ENCODE data around the gene IL7R.
"Not testable (repeated sequence)": the region's sequence is repeated elsewhere in the genome, so short reads cannot be mapped to it uniquely, and the experiment has no call there.

IL7R gene

DNA sequence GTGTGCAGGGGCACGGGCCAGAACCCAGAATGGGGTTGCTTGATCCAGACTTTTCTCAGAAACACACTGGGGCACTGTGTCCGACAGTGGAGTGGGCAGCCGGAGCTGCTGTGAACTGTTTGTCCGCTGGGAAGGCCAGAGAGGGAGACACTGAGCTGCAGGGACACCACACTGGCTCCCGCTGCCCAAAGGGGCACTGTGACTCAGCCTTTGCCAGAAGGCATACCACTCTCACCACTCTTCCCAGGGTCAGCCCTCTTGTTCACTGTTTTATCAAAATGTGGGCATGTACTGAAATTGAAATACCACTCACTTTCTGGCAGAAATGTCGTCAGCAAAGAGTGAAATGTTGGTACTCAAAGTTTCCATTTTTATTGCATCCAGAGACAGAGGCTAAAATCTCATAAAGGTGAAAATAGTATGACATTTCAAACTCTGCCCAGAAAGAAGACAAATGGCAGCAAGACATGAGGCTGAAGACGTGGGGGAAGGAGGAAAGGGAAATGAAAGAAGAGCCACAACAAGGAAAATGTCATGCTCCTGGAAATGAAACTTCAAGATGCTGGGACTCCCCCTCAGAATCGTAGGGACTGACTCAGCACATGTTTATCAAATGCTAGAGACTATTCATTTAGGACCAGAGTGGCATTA, 4.5 kb upstream of the IL7R start:
- intact Hi-C loops (cut with micrococcal nuclease): no loop called here
- Mint-ChIP-seq H3K4me1 (ENCODE audit: low read depth) (peaks cover 34% of the 10 kb centered on the region), H3K36me3 (ENCODE audit: low read depth) (no peaks in the 10 kb centered on the region), H3K9me3 (peaks cover 18% of the 10 kb centered on the region), H3K27me3 (peaks cover 11% of the 10 kb centered on the region), H3K4me3 (no peak overlapping the region), H3K27ac (no peak overlapping the region)

- intact Hi-C loops (cut with micrococcal nuclease): no loop called here
- H3K27ac Mint-ChIP-seq: no peak overlapping the region
Measured at GRCh38 chr5:35852773-35853172, 3.9 kb upstream of the IL7R start.

GRCh38 chr5:35853631-35854030, 3.1 kb upstream of the IL7R start:
- peaks cover 34% of the 10 kb centered on the region for H3K4me1 Mint-ChIP-seq (ENCODE audit: low read depth)
- H3K4me3 Mint-ChIP-seq: no peak overlapping the region
- no peak overlapping the region for H3K27ac Mint-ChIP-seq
- H3K27me3 Mint-ChIP-seq: peaks cover 7% of the 10 kb centered on the region
- H3K36me3 Mint-ChIP-seq (ENCODE audit: low read depth): no peaks in the 10 kb centered on the region
- intact Hi-C loops (cut with micrococcal nuclease): no loop called here
- H3K9me3 Mint-ChIP-seq: peaks cover 9% of the 10 kb centered on the region

More at GRCh38 chr5:35852773-35853172, 3.9 kb upstream of the IL7R start:
- H3K36me3 Mint-ChIP-seq (ENCODE audit: low read depth): no peaks in the 10 kb centered on the region
- no peak overlapping the region for H3K4me3 Mint-ChIP-seq
- peaks cover 34% of the 10 kb centered on the region for H3K4me1 Mint-ChIP-seq (ENCODE audit: low read depth)
- peaks cover 7% of the 10 kb centered on the region for H3K27me3 Mint-ChIP-seq
- peaks cover 12% of the 10 kb centered on the region for H3K9me3 Mint-ChIP-seq

DNA sequence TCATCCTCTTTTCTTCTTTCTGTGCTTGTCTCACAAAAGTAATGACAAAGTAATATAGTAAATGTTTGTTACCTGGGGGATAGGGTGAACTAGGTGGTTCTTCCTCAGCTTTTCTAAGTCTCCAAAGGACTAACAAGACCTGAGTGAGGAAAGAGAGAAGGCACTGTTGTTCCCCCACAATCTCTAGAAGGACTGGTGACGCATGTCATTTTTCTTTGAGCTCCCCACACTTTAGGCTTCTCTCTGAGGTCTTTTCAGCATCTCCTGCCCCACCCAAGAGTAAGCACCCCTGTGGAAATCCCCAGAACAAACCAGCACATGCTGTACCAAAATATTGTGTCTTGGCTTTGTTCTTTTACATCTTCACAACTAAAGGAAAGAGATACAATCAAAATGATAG, 2.4 kb upstream of the IL7R start:
- H3K4me3 Mint-ChIP-seq: no peak overlapping the region
- intact Hi-C loops (cut with micrococcal nuclease): no loop called here
- H3K27me3 Mint-ChIP-seq: peaks cover 7% of the 10 kb centered on the region
- H3K9me3 Mint-ChIP-seq: peaks cover 9% of the 10 kb centered on the region
- H3K4me1 Mint-ChIP-seq (ENCODE audit: low read depth): peaks cover 38% of the 10 kb centered on the region
- no peak overlapping the region for H3K27ac Mint-ChIP-seq
- no peaks in the 10 kb centered on the region for H3K36me3 Mint-ChIP-seq (ENCODE audit: low read depth)

- Mint-ChIP-seq H3K27ac (no peak overlapping the region), H3K4me1 (ENCODE audit: low read depth) (peaks cover 40% of the 10 kb centered on the region), H3K9me3 (peaks cover 9% of the 10 kb centered on the region), H3K4me3 (no peak overlapping the region), H3K36me3 (ENCODE audit: low read depth) (no peaks in the 10 kb centered on the region), H3K27me3 (peaks cover 3% of the 10 kb centered on the region)
- intact Hi-C loops (cut with micrococcal nuclease): loop anchor here (5.0 kb wide), 1 partner anchor 33 kb away; no protein-coding TSS in a partner anchor
Measured at GRCh38 chr5:35855187-35855586, 1.5 kb upstream of the IL7R start.

DNA sequence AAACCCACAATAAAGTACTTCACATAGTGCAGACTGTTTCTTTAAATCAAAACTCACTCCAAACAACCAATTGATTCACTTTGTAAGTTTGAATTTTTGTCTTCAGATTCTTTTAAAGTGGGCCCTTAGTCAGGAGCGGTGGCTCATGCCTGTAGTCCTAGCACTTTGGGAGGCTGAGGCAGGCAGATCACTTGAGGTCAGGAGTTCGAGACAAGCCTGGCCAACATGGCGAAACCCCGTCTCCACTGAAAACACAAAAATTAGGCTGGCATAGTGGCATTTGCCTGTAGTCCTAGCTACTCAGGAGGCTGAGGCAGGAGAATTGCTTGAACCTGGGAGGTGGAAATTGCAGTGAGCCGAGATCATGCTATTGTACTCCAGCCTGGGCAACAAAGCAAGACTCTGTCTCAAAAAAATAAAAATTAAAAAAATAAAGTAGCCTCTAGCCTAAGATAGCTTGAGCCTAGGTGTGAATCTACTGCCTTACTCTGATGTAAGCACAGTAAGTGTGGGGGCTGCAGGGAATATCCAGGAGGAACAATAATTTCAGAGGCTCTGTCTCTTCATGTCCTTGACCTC, 416 bp upstream of the IL7R start:
- not testable (repeated sequence) for H3K9me3 Mint-ChIP-seq; H3K36me3 Mint-ChIP-seq (ENCODE audit: low read depth); H3K4me3 Mint-ChIP-seq; H3K27me3 Mint-ChIP-seq
- intact Hi-C loops (cut with micrococcal nuclease): loop anchor here (5.0 kb wide), 1 partner anchor 34 kb away; no protein-coding TSS in a partner anchor
- peak overlapping the region; percentile 30 for H3K27ac Mint-ChIP-seq
- H3K4me1 Mint-ChIP-seq (ENCODE audit: low read depth): peaks cover 33% of the 10 kb centered on the region

DNA sequence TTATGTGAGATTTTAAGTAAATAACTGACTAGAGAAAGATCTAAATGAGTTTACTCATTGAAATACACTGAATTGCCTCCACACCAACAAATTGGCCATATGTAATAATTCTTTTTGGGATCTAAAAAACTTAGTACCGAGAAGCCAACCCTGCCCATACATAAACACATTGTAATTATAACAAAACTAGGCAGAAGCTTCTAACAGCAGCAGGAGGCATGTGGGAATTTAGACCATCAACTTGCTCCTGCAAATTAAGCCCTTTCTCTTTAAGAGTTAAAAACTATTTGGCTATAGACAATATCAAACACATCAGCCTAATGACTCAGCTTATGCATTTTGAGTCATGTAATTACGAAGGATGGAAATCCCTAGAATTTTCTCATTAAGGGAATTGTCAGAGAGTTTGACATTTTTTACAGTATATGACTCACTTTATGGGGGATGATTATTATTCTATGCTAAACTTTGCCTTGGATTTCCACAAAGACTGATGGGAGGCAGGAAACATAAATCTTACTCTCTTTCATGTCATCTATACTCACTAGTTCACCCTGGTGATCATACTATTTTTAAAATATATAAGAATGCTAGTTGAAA, 1.0 kb downstream of the IL7R start:
- no peaks in the 10 kb centered on the region for H3K27me3 Mint-ChIP-seq
- no peak overlapping the region for H3K27ac Mint-ChIP-seq
- H3K9me3 Mint-ChIP-seq: no peaks in the 10 kb centered on the region
- H3K4me1 Mint-ChIP-seq (ENCODE audit: low read depth): peaks cover 24% of the 10 kb centered on the region
- intact Hi-C loops (cut with micrococcal nuclease): loop anchor here (5.0 kb wide), 1 partner anchor 35 kb away; no protein-coding TSS in a partner anchor
- no peaks in the 10 kb centered on the region for H3K36me3 Mint-ChIP-seq (ENCODE audit: low read depth)
- no peak overlapping the region for H3K4me3 Mint-ChIP-seq

DNA sequence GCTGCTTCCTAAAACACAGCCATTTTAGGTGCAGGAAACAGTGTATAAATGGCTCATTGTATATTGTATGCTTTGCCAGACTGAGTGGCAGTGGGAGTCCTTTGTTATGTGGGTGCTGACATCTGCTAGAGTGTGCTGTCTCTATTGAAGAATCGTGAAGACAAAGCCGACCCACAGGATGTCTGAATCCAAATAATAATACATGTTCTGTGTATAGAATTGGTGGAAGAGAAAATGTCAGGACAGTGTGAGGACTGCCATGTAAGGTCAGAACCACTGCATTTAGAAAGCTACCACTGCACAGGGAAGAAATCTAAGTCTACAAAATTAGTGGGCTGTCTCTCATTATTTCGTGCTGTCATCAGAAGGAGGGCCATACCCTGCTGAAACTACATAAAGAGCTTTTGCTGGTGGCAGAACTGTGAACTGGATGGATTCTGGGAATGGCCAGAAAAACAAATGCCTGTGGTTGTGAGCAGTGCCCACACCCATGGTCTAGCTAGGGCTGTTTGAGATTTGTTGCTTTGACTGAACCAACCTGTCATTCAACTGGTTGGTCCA, 2.5 kb downstream of the IL7R start:
- H3K9me3 Mint-ChIP-seq: no peaks in the 10 kb centered on the region
- no peaks in the 10 kb centered on the region for H3K36me3 Mint-ChIP-seq (ENCODE audit: low read depth)
- peaks cover 26% of the 10 kb centered on the region for H3K4me1 Mint-ChIP-seq (ENCODE audit: low read depth)
- no peak overlapping the region for H3K4me3 Mint-ChIP-seq
- intact Hi-C loops (cut with micrococcal nuclease): loop anchor here (5.0 kb wide), 1 partner anchor 37 kb away; no protein-coding TSS in a partner anchor
- no peak overlapping the region for H3K27ac Mint-ChIP-seq
- no peaks in the 10 kb centered on the region for H3K27me3 Mint-ChIP-seq

GRCh38 chr5:35860686-35861085, 4.0 kb downstream of the IL7R start:
- peaks cover 22% of the 10 kb centered on the region for H3K4me1 Mint-ChIP-seq (ENCODE audit: low read depth)
- intact Hi-C loops (cut with micrococcal nuclease): no loop called here
- no peaks in the 10 kb centered on the region for H3K27me3 Mint-ChIP-seq
- H3K36me3 Mint-ChIP-seq (ENCODE audit: low read depth): peaks cover 6% of the 10 kb centered on the region
- H3K9me3 Mint-ChIP-seq: peaks cover 9% of the 10 kb centered on the region
- H3K4me3 Mint-ChIP-seq: no peak overlapping the region
- peak overlapping the region; percentile 19 for H3K27ac Mint-ChIP-seq

GRCh38 chr5:35861718-35862117, 5.0 kb downstream of the IL7R start:
- H3K4me3 Mint-ChIP-seq: no peak overlapping the region

GRCh38 chr5:35862126-35862525, 5.4 kb downstream of the IL7R start:
- no peak overlapping the region for H3K4me3 Mint-ChIP-seq
- intact Hi-C loops (cut with micrococcal nuclease): no loop called here
- peaks cover 9% of the 10 kb centered on the region for H3K9me3 Mint-ChIP-seq
- peaks cover 6% of the 10 kb centered on the region for H3K36me3 Mint-ChIP-seq (ENCODE audit: low read depth)
- H3K27ac Mint-ChIP-seq: no peak overlapping the region
- H3K4me1 Mint-ChIP-seq (ENCODE audit: low read depth): peaks cover 15% of the 10 kb centered on the region
- H3K27me3 Mint-ChIP-seq: no peaks in the 10 kb centered on the region

More at GRCh38 chr5:35861718-35862117, 5.0 kb downstream of the IL7R start:
- intact Hi-C loops (cut with micrococcal nuclease): no loop called here
- H3K4me1 Mint-ChIP-seq (ENCODE audit: low read depth): peaks cover 20% of the 10 kb centered on the region
- no peaks in the 10 kb centered on the region for H3K27me3 Mint-ChIP-seq
- H3K36me3 Mint-ChIP-seq (ENCODE audit: low read depth): peaks cover 6% of the 10 kb centered on the region
- H3K27ac Mint-ChIP-seq: no peak overlapping the region
- H3K9me3 Mint-ChIP-seq: peaks cover 9% of the 10 kb centered on the region

DNA sequence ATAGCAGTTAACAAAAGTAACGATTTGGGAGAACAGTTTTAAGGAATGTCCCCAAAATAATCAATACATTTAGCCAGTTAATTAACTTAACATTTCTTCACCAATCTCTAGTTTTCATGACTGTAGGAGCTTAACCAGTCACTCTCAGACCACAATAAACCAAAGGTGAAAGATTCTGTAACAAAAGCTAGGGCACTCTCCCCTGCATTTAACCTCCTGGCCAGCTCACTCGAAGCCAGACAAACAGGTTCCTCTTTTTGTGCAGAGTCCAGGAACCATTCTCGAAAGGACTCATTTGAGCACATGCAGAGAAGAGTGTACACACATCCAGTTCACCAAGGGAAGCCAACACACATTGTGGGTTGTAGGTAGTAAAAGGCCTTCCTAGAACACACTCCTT, 6.5 kb downstream of the IL7R start:
- H3K4me3 Mint-ChIP-seq: no peak overlapping the region
- peaks cover 9% of the 10 kb centered on the region for H3K9me3 Mint-ChIP-seq
- no peaks in the 10 kb centered on the region for H3K27me3 Mint-ChIP-seq
- H3K4me1 Mint-ChIP-seq (ENCODE audit: low read depth): peaks cover 15% of the 10 kb centered on the region
- peaks cover 6% of the 10 kb centered on the region for H3K36me3 Mint-ChIP-seq (ENCODE audit: low read depth)
- peak overlapping the region; percentile 11 for H3K27ac Mint-ChIP-seq
- intact Hi-C loops (cut with micrococcal nuclease): no loop called here

GRCh38 chr5:35867998-35868397, 11.3 kb downstream of the IL7R start:
- H3K36me3 Mint-ChIP-seq (ENCODE audit: low read depth): peaks cover 6% of the 10 kb centered on the region
- no peak overlapping the region for H3K4me3 Mint-ChIP-seq
- H3K27ac Mint-ChIP-seq: no peak overlapping the region
- no peaks in the 10 kb centered on the region for H3K27me3 Mint-ChIP-seq
- intact Hi-C loops (cut with micrococcal nuclease): no loop called here
- H3K4me1 Mint-ChIP-seq (ENCODE audit: low read depth): peaks cover 30% of the 10 kb centered on the region
- peaks cover 9% of the 10 kb centered on the region for H3K9me3 Mint-ChIP-seq

- no peaks in the 10 kb centered on the region for H3K27me3 Mint-ChIP-seq
- no peak overlapping the region for H3K4me3 Mint-ChIP-seq
- peaks cover 5% of the 10 kb centered on the region for H3K36me3 Mint-ChIP-seq (ENCODE audit: low read depth)
- H3K27ac Mint-ChIP-seq: peak overlapping the region; percentile 40
- intact Hi-C loops (cut with micrococcal nuclease): no loop called here
- peaks cover 6% of the 10 kb centered on the region for H3K9me3 Mint-ChIP-seq
- peaks cover 24% of the 10 kb centered on the region for H3K4me1 Mint-ChIP-seq (ENCODE audit: low read depth)
Measured at GRCh38 chr5:35869685-35870277, 13.1 kb downstream of the IL7R start.

Data from dendritic cell treated with granulocyte-macrophage colony-stimulating factor and Interleukin-4, amounts not matched to agents 40 ng/mL and 50 ng/mL, for 4 days (primary cell).